HepG2 (cell line): ENCODE measurements around the gene ECSIT. TPM values are rescaled to one million over a fixed set of nuclear protein-coding genes. Genes with fewer than 3 reads are reported as not detected.

Experiments used
- ATRX ChIP-seq: sonication (generic); formaldehyde crosslinking; IDR thresholded peaks from 2 replicates; pipeline ENCODE4 v1.4.0; 2020; ENCODE audit warnings: missing genetic modification reagents, borderline replicate concordance
- CEBPB ChIP-seq: IDR thresholded peaks from 2 replicates; pipeline ENCODE4 v1.6.1; 2011; ENCODE audit warnings: low read depth, low read length, improper control_type of control experiment, borderline replicate concordance
- CENPT ChIP-seq: sonication (generic); formaldehyde crosslinking; IDR thresholded peaks from 2 replicates; pipeline ENCODE4 v1.8.0; 2022; ENCODE audit warnings: low read depth, mild to moderate bottlenecking, moderate library complexity, missing genetic modification reagents
- CSRNP1 ChIP-seq: sonication (generic); formaldehyde crosslinking; IDR thresholded peaks from 2 replicates; pipeline ENCODE4 v1.8.1; 2023; ENCODE audit warnings: mild to moderate bottlenecking, missing genetic modification reagents
- HOXA9 ChIP-seq: sonication (generic); formaldehyde crosslinking; IDR thresholded peaks from 2 replicates; pipeline ENCODE4 v1.8.1; 2022; ENCODE audit warnings: missing genetic modification reagents, mild to moderate bottlenecking, moderate library complexity, borderline replicate concordance
- MBD4 ChIP-seq: IDR thresholded peaks from 2 replicates; pipeline ENCODE4 v1.6.1; 2012; ENCODE audit warnings: low read length, inconsistent platforms, borderline replicate concordance
- MYNN ChIP-seq: sonication (generic); formaldehyde crosslinking; IDR thresholded peaks from 2 replicates; pipeline ENCODE4 v1.4.0; 2020; ENCODE audit warnings: mild to moderate bottlenecking, low read depth, missing genetic modification reagents
- PHB2 ChIP-seq: fragments of 450-650 bp; IDR thresholded peaks from 2 replicates; pipeline ENCODE4 v1.6.1; 2018; ENCODE audit not compliant: partially characterized antibody
- SAP130 ChIP-seq: IDR thresholded peaks from 2 replicates; pipeline ENCODE4 v1.6.1; 2016; ENCODE audit warnings: low read depth
- SMARCC2 ChIP-seq: fragments of 450-650 bp; IDR thresholded peaks from 2 replicates; pipeline ENCODE4 v1.6.1; 2017; ENCODE audit warnings: antibody characterized with exemption, mild to moderate bottlenecking
- SMC3 ChIP-seq: IDR thresholded peaks from 2 replicates; pipeline ENCODE4 v1.6.1; 2011; ENCODE audit warnings: low read length, improper control_type of control experiment
- SOX5 ChIP-seq: IDR thresholded peaks from 2 replicates; pipeline ENCODE4 v1.6.1; 2016; ENCODE audit warnings: borderline replicate concordance
- SPEN ChIP-seq: sonication (generic); formaldehyde crosslinking; IDR thresholded peaks from 2 replicates; pipeline ENCODE4 v1.5.1; 2020; ENCODE audit warnings: low read depth, mild to moderate bottlenecking, missing genetic modification reagents
- SRF ChIP-seq: IDR thresholded peaks from 2 replicates; pipeline ENCODE4 v1.6.1; 2011; ENCODE audit warnings: mild to moderate bottlenecking, low read depth, low read length, moderate library complexity
- TFE3 ChIP-seq: IDR thresholded peaks from 2 replicates; pipeline ENCODE4 v1.6.1; 2016
- THAP11 ChIP-seq: IDR thresholded peaks from 2 replicates; pipeline ENCODE4 v1.6.1; 2016; ENCODE audit warnings: missing biosample characterization, missing genetic modification reagents
- U2AF1 ChIP-seq: fragments of 200-400 bp; formaldehyde crosslinking; optimal IDR thresholded peaks from 2 replicates; pipeline ENCODE3; 2017; ENCODE audit warnings: mild to moderate bottlenecking, low read depth, low read length
- XRCC5 ChIP-seq: fragments of 200-400 bp; formaldehyde crosslinking; optimal IDR thresholded peaks from 2 replicates; pipeline ENCODE3; 2017; ENCODE audit warnings: mild to moderate bottlenecking, low read length
- ZBED4 ChIP-seq: sonication (generic); formaldehyde crosslinking; IDR thresholded peaks from 2 replicates; pipeline ENCODE4 v1.4.0; 2020; ENCODE audit warnings: missing genetic modification reagents, borderline replicate concordance
- ZBTB3 ChIP-seq: sonication (generic); formaldehyde crosslinking; IDR thresholded peaks from 2 replicates; pipeline ENCODE4 v1.4.0; 2020; ENCODE audit warnings: low read depth, mild to moderate bottlenecking, moderate library complexity, missing genetic modification reagents, borderline replicate concordance
- ZNF10 ChIP-seq: sonication (generic); formaldehyde crosslinking; IDR thresholded peaks from 2 replicates; pipeline ENCODE4 v1.4.0; 2020; ENCODE audit warnings: mild to moderate bottlenecking, low read depth, missing genetic modification reagents, borderline replicate concordance
- ZNF33B ChIP-seq: sonication (generic); formaldehyde crosslinking; IDR thresholded peaks from 2 replicates; pipeline ENCODE4 v1.5.1; 2020; ENCODE audit warnings: mild to moderate bottlenecking, missing genetic modification reagents
- ZNF691 ChIP-seq: sonication (generic); formaldehyde crosslinking; IDR thresholded peaks from 2 replicates; pipeline ENCODE4 v1.4.0; 2020; ENCODE audit warnings: missing genetic modification reagents, low read depth, mild to moderate bottlenecking, borderline replicate concordance
- ZNF761 ChIP-seq: sonication (generic); formaldehyde crosslinking; conservative IDR thresholded peaks from 2 replicates; pipeline ENCODE4 v1.4.0; 2020; ENCODE audit warnings: mild to moderate bottlenecking, missing genetic modification reagents
- polyA plus RNA-seq, 8 experiments: library from polyadenylated mRNA; depleted of rRNA in 3 of 8; stranded (reverse) in 7 of 8; unstranded in 1 of 8; fragments of >200 nt; fragmentation: Illumina TruSeq in 4 of 8; extraction: Trizol in 4 of 8; gene quantifications; 2 replicates each; pipeline versions ENCODE4 v1.2.1 to v1.2.3, GENCODE V29; 2011 to 2016; ENCODE audit warnings: low read depth in 4 of 8, missing spikeins in 1 of 8, mixed read lengths in 1 of 8; ENCODE audit not compliant: insufficient read depth in 1 of 8
- total RNA-seq, 5 experiments: library from RNA; depleted of rRNA; stranded (reverse); fragments of >200 nt; fragmentation: Illumina TruSeq; extraction: Trizol; gene quantifications; 2 replicates each; pipeline ENCODE4 v1.2.3, GENCODE V29; 2016; ENCODE audit warnings: low read depth in 1 of 5

The ECSIT gene
- total and polyA plus RNA-seq, 2 of the 13 experiments (the other 11 are each of a cell fraction or from before 2014, with no cell fraction given): 36.4 to 62.3 TPM

- TF ChIP-seq ZBED4 (CRISPR knock-in tag): peak; percentile 40; the same call in 1 of the 2 replicates
- TF ChIP-seq PHB2: no peak
- TF ChIP-seq SPEN (CRISPR knock-in tag): no peak
- TF ChIP-seq ATRX (CRISPR knock-in tag): no peak
- TF ChIP-seq ZNF33B (CRISPR knock-in tag): no peak
- no peak for TF ChIP-seq CENPT (CRISPR knock-in tag)
- TF ChIP-seq MBD4: no peak
- no peak for TF ChIP-seq ZNF761
- TF ChIP-seq HOXA9: no peak
- TF ChIP-seq ZBTB3 (CRISPR knock-in tag): no peak
- TF ChIP-seq SOX5: peak; percentile 7; the same call in 1 of the 2 replicates
- TF ChIP-seq SMARCC2: no peak
- TF ChIP-seq ZNF10 (CRISPR knock-in tag): no peak
- TF ChIP-seq THAP11 (CRISPR knock-in tag): no peak; the same call in 1 of the 2 replicates
- peak; percentile 48 for TF ChIP-seq XRCC5
- TF ChIP-seq SRF: no peak
- TF ChIP-seq CEBPB: no peak
- TF ChIP-seq SAP130 (CRISPR knock-in tag): peak; percentile 42; the same call in 1 of the 2 replicates
- no peak for TF ChIP-seq ZNF691 (CRISPR knock-in tag)
- no peak for TF ChIP-seq CSRNP1 (CRISPR knock-in tag)
- TF ChIP-seq U2AF1: no peak
- peak; percentile 6; the same call in 1 of the 2 replicates for TF ChIP-seq MYNN
- no peak for TF ChIP-seq SMC3
- TF ChIP-seq TFE3 (CRISPR knock-in tag): no peak
Measured at GRCh38 chr19:11505032-11505503, 23.9 kb downstream of the ECSIT start (continued).
